ENCODE data around the gene RIN2. TPM values are rescaled to one million over a fixed set of nuclear protein-coding genes. Genes with fewer than 3 reads are reported as not detected.

RIN2 gene
- total RNA-seq, 1 experiment from 2014 or later, result 1.5 TPM

DNA sequence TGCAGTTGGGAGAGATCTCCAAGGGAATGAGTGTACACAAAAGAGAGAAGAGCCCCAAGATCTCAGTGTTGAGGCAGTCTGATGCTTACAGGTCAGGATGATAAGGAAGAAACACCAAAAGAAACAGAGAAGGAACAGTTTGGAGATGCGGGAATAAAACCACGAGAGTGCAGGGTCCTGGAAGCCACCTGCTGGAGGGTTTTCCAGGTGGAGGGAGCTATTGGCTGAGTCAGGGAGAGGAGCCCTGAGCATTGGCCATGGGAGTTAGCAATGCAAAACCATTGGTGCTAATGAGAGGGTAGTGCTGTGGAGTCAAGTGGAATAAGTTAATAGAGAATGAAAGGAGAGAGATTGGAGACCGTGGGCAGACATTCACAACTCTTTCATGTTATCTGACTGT is 39.2 kb upstream of the RIN2 start:
- intact Hi-C loops (cut with micrococcal nuclease), result no loop called here
- no peak overlapping the region for H2AFZ ChIP-seq (ENCODE audit: low read depth, low read length, poor library complexity, severe bottlenecking)
- no peaks in the 10 kb centered on the region for H3K79me2 ChIP-seq (ENCODE audit: insufficient read depth, low read length)
- CTCF ChIA-PET, result no interaction called here
- H3K27me3 ChIP-seq (ENCODE audit: insufficient read depth, low read length), result no peaks in the 10 kb centered on the region
- H4K20me1 ChIP-seq (ENCODE audit: insufficient read depth), result no peaks in the 10 kb centered on the region
- H3K27ac ChIP-seq (ENCODE audit: low read depth, low read length), result no peak overlapping the region
- BruUV-seq (replicated peaks), result no TSS peak
- TF ChIP-seq ELF1 (IDR thresholded peaks at IDR 0.05; ENCODE audit: borderline replicate concordance, low read depth) (no peak), FOSL1 (IDR thresholded peaks at IDR 0.05; ENCODE audit: low read depth) (no peak), JUND (IDR thresholded peaks at IDR 0.05) (no peak), POLR2A (IDR thresholded peaks at IDR 0.05; ENCODE audit: borderline replicate concordance, extremely low read depth, insufficient read depth, insufficient read length) (no peak), RAD21 (IDR thresholded peaks at IDR 0.05; ENCODE audit: low read depth) (no peak), EGR1 (IDR thresholded peaks at IDR 0.05; ENCODE audit: low read depth) (no peak), ZNF274 (IDR thresholded peaks at IDR 0.05; ENCODE audit: low read depth, low read length) (no peak), YY1 (IDR thresholded peaks at IDR 0.05; ENCODE audit: extremely low read depth, insufficient replicate concordance, low read depth, low read length) (no peak), TCF7L2 (IDR thresholded peaks at IDR 0.05; ENCODE audit: borderline replicate concordance, extremely low read depth, insufficient read depth, insufficient read length) (no peak), SIN3A (IDR thresholded peaks at IDR 0.05; ENCODE audit: low read depth) (no peak), POLR2AphosphoS5 (IDR thresholded peaks at IDR 0.05; ENCODE audit: low read depth, low read length) (no peak), ZFX (IDR thresholded peaks at IDR 0.05) (no peak), CBX3 (IDR thresholded peaks at IDR 0.05; ENCODE audit: low read depth) (no peak), SRF (IDR thresholded peaks at IDR 0.05; ENCODE audit: low read depth) (no peak)
- TF ChIP-seq, protein P1, sequence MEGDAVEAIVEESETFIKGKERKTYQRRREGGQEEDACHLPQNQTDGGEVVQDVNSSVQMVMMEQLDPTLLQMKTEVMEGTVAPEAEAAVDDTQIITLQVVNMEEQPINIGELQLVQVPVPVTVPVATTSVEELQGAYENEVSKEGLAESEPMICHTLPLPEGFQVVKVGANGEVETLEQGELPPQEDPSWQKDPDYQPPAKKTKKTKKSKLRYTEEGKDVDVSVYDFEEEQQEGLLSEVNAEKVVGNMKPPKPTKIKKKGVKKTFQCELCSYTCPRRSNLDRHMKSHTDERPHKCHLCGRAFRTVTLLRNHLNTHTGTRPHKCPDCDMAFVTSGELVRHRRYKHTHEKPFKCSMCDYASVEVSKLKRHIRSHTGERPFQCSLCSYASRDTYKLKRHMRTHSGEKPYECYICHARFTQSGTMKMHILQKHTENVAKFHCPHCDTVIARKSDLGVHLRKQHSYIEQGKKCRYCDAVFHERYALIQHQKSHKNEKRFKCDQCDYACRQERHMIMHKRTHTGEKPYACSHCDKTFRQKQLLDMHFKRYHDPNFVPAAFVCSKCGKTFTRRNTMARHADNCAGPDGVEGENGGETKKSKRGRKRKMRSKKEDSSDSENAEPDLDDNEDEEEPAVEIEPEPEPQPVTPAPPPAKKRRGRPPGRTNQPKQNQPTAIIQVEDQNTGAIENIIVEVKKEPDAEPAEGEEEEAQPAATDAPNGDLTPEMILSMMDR (IDR thresholded peaks at IDR 0.05 in 2 of 3, conservative IDR thresholded peaks at IDR 0.05 in 1 of 3; ENCODE audit: borderline replicate concordance in 1 of 3, insufficient read depth in 1 of 3, low read depth in 2 of 3, low read length in 2 of 3), result no peak
- TF ChIP-seq, protein P2, sequence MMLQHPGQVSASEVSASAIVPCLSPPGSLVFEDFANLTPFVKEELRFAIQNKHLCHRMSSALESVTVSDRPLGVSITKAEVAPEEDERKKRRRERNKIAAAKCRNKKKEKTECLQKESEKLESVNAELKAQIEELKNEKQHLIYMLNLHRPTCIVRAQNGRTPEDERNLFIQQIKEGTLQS (IDR thresholded peaks at IDR 0.05), result no peak
- POLR2A ChIA-PET, result no interaction called here
- H3K9me3 ChIP-seq (ENCODE audit: control insufficient read depth in 1 of 2, insufficient read depth in 1 of 2, low read depth in 1 of 2, low read length in 2 of 2), result no peaks in the 10 kb centered on the region
- H3K4me3 ChIP-seq (replicated peaks in 1 of 2; ENCODE audit: low read depth in 1 of 2, low read length in 2 of 2), result no peak overlapping the region
- H3K9ac ChIP-seq (ENCODE audit: low read length), result no peak overlapping the region
- ATAC-seq, result no peak
- no peaks in the 10 kb centered on the region for H3K36me3 ChIP-seq (ENCODE audit: control insufficient read depth in 1 of 2, insufficient read depth in 2 of 2, low read length in 2 of 2)
- no peaks in the 10 kb centered on the region for H3K9me2 ChIP-seq (ENCODE audit: insufficient read depth)
- RAD21 ChIA-PET (ENCODE audit: low non-redundant PET in 1 of 2, low total read pairs in 2 of 2, uncharacterized antibody in 2 of 2, unreplicated experiment in 2 of 2), result no interaction called here
- H3K4me1 ChIP-seq (ENCODE audit: control insufficient read depth in 1 of 2, insufficient read depth in 2 of 2, low read length in 2 of 2), result no peaks in the 10 kb centered on the region
- no peak overlapping the region for H3K4me2 ChIP-seq (ENCODE audit: low read length)
- no peak for DNase-seq (ENCODE audit: low read depth, low spot score)

All from HCT116 (cell line).